HepG2 (cell line): ENCODE measurements around the gene G6PC3. TPM values are rescaled to one million over a fixed set of nuclear protein-coding genes. Genes with fewer than 3 reads are reported as not detected.

ENCODE experiments used
- ARNT2 ChIP-seq: sonication (generic); formaldehyde crosslinking; IDR thresholded peaks from 2 replicates; pipeline ENCODE4 v1.8.0; 2022; ENCODE audit warnings: mild to moderate bottlenecking, low read depth, missing genetic modification reagents, moderate library complexity
- CBFB ChIP-seq: sonication (generic); formaldehyde crosslinking; IDR thresholded peaks from 2 replicates; pipeline ENCODE4 v1.4.0; 2020; ENCODE audit warnings: missing genetic modification reagents
- FOXK1 ChIP-seq: sonication (generic); formaldehyde crosslinking; IDR thresholded peaks from 2 replicates; pipeline ENCODE4 v1.4.0; 2020; ENCODE audit warnings: low read depth, missing genetic modification reagents, borderline replicate concordance
- ISL2 ChIP-seq: sonication (generic); formaldehyde crosslinking; IDR thresholded peaks from 2 replicates; pipeline ENCODE4 v1.5.0; 2020; ENCODE audit warnings: missing genetic modification reagents
- MED1 ChIP-seq: sonication (generic); formaldehyde crosslinking; IDR thresholded peaks from 2 replicates; pipeline ENCODE4 v1.4.0; 2020; ENCODE audit warnings: missing genetic modification reagents
- MED13 ChIP-seq: sonication (generic); formaldehyde crosslinking; IDR thresholded peaks from 2 replicates; pipeline ENCODE4 v1.5.0; 2020; ENCODE audit warnings: missing genetic modification reagents
- NCOA1 ChIP-seq: sonication (generic); formaldehyde crosslinking; IDR thresholded peaks from 2 replicates; pipeline ENCODE4 v1.9.0; 2021; ENCODE audit warnings: missing genetic modification reagents
- NFKB2 ChIP-seq: sonication (generic); formaldehyde crosslinking; IDR thresholded peaks from 2 replicates; pipeline ENCODE4 v1.4.0; 2020; ENCODE audit warnings: missing genetic modification reagents, borderline replicate concordance
- PLRG1 ChIP-seq: fragments of 450-650 bp; conservative IDR thresholded peaks from 2 replicates; pipeline ENCODE4 v1.6.1; 2016
- RBM39 ChIP-seq: fragments of 200-400 bp; formaldehyde crosslinking; IDR thresholded peaks from one replicate; pipeline ENCODE4 v1.6.1; 2018; ENCODE audit warnings: antibody characterized with exemption, mild to moderate bottlenecking, low read depth, low read length; ENCODE audit not compliant: poor library complexity, severe bottlenecking
- SNAI1 ChIP-seq: sonication (generic); formaldehyde crosslinking; IDR thresholded peaks from 2 replicates; pipeline ENCODE4 v1.5.0; 2020; ENCODE audit warnings: mild to moderate bottlenecking, missing genetic modification reagents, borderline replicate concordance
- TBP ChIP-seq: sonication (generic); formaldehyde crosslinking; IDR thresholded peaks from 2 replicates; pipeline ENCODE4 v1.5.0; 2020; ENCODE audit warnings: missing genetic modification reagents
- ZNF547 ChIP-seq: sonication (generic); formaldehyde crosslinking; IDR thresholded peaks from 2 replicates; pipeline ENCODE4 v1.5.1; 2020; ENCODE audit warnings: mild to moderate bottlenecking, missing genetic modification reagents
- ZNF569 ChIP-seq: sonication (generic); formaldehyde crosslinking; IDR thresholded peaks from 2 replicates; pipeline ENCODE4 v1.5.0; 2020; ENCODE audit warnings: mild to moderate bottlenecking, missing genetic modification reagents, moderate library complexity, borderline replicate concordance
- ZNF607 ChIP-seq: sonication (generic); formaldehyde crosslinking; IDR thresholded peaks from 2 replicates; pipeline ENCODE4 v1.5.1; 2020; ENCODE audit warnings: missing genetic modification reagents, mild to moderate bottlenecking, borderline replicate concordance
- ZNF749 ChIP-seq: sonication (generic); formaldehyde crosslinking; IDR thresholded peaks from 2 replicates; pipeline ENCODE4 v1.8.0; 2022; ENCODE audit warnings: mild to moderate bottlenecking, missing genetic modification reagents, moderate library complexity, borderline replicate concordance
- ZNF878 ChIP-seq: sonication (generic); formaldehyde crosslinking; IDR thresholded peaks from 2 replicates; pipeline ENCODE4 v1.8.1; 2023; ENCODE audit warnings: mild to moderate bottlenecking, missing genetic modification reagents, moderate library complexity
- ZNF883 ChIP-seq: sonication (generic); formaldehyde crosslinking; IDR thresholded peaks from 2 replicates; pipeline ENCODE4 v1.5.1; 2020; ENCODE audit warnings: mild to moderate bottlenecking, missing genetic modification reagents; ENCODE audit errors: not compliant biosample characterization
- polyA plus RNA-seq, 8 experiments: library from polyadenylated mRNA; depleted of rRNA in 3 of 8; stranded (reverse) in 7 of 8; unstranded in 1 of 8; fragments of >200 nt; fragmentation: Illumina TruSeq in 4 of 8; extraction: Trizol in 4 of 8; gene quantifications; 2 replicates each; pipeline versions ENCODE4 v1.2.1 to v1.2.3, GENCODE V29; 2011 to 2016; ENCODE audit warnings: low read depth in 4 of 8, missing spikeins in 1 of 8, mixed read lengths in 1 of 8; ENCODE audit not compliant: insufficient read depth in 1 of 8
- total RNA-seq, 5 experiments: library from RNA; depleted of rRNA; stranded (reverse); fragments of >200 nt; fragmentation: Illumina TruSeq; extraction: Trizol; gene quantifications; 2 replicates each; pipeline ENCODE4 v1.2.3, GENCODE V29; 2016; ENCODE audit warnings: low read depth in 1 of 5
- TF ChIP-seq, protein P1 (sequence below): sonication (generic); formaldehyde crosslinking; IDR thresholded peaks from 2 replicates; pipeline ENCODE4 v1.5.0; 2020; ENCODE audit warnings: missing genetic modification reagents, mild to moderate bottlenecking, borderline replicate concordance
- TF ChIP-seq, protein P2 (sequence below): sonication (generic); formaldehyde crosslinking; IDR thresholded peaks from 2 replicates; pipeline ENCODE4 v1.4.0; 2020; ENCODE audit warnings: missing genetic modification reagents, borderline replicate concordance
- TF ChIP-seq, protein P3 (sequence below): sonication (generic); formaldehyde crosslinking; IDR thresholded peaks from 2 replicates; pipeline ENCODE4 v1.5.1; 2020; ENCODE audit warnings: mild to moderate bottlenecking, missing genetic modification reagents

G6PC3 gene
- total and polyA plus RNA-seq, 2 of the 13 experiments (the other 11 are each of a cell fraction or from before 2014, with no cell fraction given) = 38.5 to 75.8 TPM

DNA sequence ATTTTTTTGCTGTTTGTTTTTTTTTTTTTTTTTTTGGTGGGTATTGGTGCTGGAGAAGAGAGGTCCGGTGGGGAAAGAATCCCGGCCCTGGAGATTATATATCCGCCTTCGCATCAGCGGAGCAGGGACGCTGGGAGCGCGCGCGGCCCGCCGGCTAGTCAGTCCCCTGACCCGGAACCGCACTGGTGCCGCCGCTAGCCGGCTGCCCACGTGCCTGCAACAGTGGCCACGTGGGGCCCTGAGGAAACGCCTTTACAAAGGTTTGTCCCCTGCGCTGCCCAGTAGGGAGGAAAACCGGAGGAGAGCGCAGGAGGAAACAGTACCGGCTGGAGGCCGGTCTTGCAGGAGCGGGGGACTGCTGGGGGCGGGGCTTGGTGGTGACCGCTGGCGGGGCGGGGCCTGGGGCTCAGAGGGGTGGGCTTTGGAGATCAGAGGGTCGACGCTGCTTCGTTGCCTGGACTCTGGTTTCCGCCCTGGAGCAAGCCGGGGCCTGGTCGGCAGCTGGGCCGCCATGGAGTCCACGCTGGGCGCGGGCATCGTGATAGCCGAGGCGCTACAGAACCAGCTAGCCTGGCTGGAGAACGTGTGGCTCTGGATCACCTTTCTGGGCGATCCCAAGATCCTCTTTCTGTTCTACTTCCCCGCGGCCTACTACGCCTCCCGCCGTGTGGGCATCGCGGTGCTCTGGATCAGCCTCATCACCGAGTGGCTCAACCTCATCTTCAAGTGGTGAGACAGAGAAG is at the start of gene G6PC3 (continued):
- TF ChIP-seq ARNT2 (CRISPR knock-in tag) (peak; percentile 99), TBP (no peak), FOXK1 (CRISPR knock-in tag) (peak; percentile 99), PLRG1 (no peak), NCOA1 (CRISPR knock-in tag) (peak; percentile 74; the same call in 1 of the 2 replicates), SNAI1 (CRISPR knock-in tag) (peak; percentile 64; the same call in 1 of the 2 replicates), ZNF878 (CRISPR knock-in tag) (peak; percentile 93), RBM39 (peak; percentile 29), ZNF607 (peak; percentile 93), ISL2 (CRISPR knock-in tag) (peak; percentile 92), MED1 (CRISPR knock-in tag) (peak; percentile 90), ZNF749 (CRISPR knock-in tag) (peak; percentile 96), ZNF547 (CRISPR knock-in tag) (peak; percentile 98), MED13 (peak; percentile 85; the same call in 1 of the 2 replicates), NFKB2 (peak; percentile 99), CBFB (CRISPR knock-in tag) (peak; percentile 94), ZNF883 (CRISPR knock-in tag) (peak; percentile 92), ZNF569 (CRISPR knock-in tag) (no peak; the same call in 1 of the 2 replicates)
- TF ChIP-seq, protein P1, sequence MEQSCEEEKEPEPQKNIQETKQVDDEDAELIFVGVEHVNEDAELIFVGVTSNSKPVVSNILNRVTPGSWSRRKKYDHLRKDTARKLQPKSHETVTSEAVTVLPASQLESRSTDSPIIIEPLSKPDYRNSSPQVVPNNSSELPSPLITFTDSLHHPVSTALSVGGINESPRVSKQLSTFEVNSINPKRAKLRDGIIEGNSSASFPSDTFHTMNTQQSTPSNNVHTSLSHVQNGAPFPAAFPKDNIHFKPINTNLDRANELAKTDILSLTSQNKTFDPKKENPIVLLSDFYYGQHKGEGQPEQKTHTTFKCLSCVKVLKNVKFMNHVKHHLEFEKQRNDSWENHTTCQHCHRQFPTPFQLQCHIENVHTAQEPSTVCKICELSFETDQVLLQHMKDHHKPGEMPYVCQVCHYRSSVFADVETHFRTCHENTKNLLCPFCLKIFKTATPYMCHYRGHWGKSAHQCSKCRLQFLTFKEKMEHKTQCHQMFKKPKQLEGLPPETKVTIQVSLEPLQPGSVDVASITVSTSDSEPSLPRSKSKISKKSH (CRISPR knock-in tag) = peak; percentile 97
- TF ChIP-seq, protein P2, sequence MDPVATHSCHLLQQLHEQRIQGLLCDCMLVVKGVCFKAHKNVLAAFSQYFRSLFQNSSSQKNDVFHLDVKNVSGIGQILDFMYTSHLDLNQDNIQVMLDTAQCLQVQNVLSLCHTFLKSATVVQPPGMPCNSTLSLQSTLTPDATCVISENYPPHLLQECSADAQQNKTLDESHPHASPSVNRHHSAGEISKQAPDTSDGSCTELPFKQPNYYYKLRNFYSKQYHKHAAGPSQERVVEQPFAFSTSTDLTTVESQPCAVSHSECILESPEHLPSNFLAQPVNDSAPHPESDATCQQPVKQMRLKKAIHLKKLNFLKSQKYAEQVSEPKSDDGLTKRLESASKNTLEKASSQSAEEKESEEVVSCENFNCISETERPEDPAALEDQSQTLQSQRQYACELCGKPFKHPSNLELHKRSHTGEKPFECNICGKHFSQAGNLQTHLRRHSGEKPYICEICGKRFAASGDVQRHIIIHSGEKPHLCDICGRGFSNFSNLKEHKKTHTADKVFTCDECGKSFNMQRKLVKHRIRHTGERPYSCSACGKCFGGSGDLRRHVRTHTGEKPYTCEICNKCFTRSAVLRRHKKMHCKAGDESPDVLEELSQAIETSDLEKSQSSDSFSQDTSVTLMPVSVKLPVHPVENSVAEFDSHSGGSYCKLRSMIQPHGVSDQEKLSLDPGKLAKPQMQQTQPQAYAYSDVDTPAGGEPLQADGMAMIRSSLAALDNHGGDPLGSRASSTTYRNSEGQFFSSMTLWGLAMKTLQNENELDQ (CRISPR knock-in tag) = 0 out of 2 replicates have a peak, but pooled peaks have one; percentile 22
- TF ChIP-seq, protein P3, sequence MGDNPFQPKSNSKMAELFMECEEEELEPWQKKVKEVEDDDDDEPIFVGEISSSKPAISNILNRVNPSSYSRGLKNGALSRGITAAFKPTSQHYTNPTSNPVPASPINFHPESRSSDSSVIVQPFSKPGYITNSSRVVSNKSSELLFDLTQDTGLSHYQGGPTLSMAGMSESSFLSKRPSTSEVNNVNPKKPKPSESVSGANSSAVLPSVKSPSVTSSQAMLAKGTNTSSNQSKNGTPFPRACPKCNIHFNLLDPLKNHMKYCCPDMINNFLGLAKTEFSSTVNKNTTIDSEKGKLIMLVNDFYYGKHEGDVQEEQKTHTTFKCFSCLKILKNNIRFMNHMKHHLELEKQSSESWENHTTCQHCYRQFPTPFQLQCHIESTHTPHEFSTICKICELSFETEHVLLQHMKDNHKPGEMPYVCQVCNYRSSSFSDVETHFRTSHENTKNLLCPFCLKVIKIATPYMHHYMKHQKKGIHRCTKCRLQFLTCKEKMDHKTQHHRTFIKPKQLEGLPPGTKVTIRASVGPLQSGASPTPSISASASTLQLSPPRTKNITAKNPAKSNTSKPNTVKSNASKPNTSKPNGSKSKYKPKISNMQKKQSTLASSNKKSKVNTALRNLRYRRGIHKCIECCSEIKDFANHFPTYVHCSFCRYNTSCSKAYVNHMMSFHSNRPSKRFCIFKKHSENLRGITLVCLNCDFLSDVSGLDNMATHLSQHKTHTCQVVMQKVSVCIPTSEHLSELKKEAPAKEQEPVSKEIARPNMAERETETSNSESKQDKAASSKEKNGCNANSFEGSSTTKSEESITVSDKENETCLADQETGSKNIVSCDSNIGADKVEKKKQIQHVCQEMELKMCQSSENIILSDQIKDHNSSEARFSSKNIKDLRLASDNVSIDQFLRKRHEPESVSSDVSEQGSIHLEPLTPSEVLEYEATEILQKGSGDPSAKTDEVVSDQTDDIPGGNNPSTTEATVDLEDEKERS = peak; percentile 79; the same call in 1 of the 2 replicates
